Measurements from ENCODE around the gene ZNF865. TPM values are rescaled to one million over a fixed set of nuclear protein-coding genes. Genes with fewer than 3 reads are reported as not detected.

The ZNF865 gene
- total and polyA plus RNA-seq, 2 of the 4 experiments (the other 2 are of a cell fraction), result under 0.01 to 4.6 TPM

DNA sequence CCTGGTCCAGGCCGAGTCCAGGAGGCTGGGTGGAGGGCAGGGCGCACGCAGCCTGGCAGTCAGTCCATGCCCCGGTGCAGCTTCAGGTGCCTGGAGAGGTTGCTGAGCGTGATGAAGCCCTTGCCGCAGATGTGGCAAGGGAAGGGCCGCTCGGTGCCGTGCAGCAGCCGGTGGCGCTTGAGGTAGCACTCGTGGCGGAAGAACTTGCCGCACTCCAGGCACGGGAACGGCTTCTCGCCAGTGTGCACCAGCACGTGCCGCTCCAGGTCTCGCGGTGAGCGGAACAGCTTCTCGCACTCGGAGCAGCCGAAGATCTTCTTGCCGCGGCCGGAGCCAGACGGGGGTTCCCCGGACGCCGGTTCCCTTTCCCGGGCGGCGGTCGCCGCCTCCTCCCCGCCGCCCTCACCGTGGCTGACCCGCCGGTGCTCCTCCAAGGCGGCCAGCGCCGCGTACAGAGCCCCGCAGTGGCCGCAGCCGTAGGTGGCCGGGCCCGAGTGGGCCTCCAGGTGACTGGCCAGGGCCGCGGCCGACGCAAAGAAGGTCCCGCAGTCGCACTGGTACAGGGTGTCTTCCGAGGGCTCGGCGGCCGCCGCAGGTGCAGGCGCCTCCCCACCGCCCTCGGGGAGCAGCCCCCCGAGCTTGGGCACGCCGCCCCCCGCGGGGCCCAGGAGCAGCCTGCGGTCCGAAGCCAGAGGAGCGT lies 12.9 kb upstream of the ZNF865 start:
- Histone ChIP-seq H3K27me3 (ENCODE audit: control insufficient read depth, insufficient read depth, low read length) (no peaks in the 10 kb centered on the region), H2AFZ (replicated peaks; ENCODE audit: low read length, poor library complexity) (no peak overlapping the region), H3K36me3 (ENCODE audit: control insufficient read depth, insufficient read depth, low read length) (peaks cover 42% of the 10 kb centered on the region), H3K56ac (ENCODE audit: extremely low read depth, insufficient read depth, low read length) (no peak overlapping the region), H3K18ac (ENCODE audit: low read depth, low read length) (no peak overlapping the region), H4K20me1 (ENCODE audit: insufficient read depth, low read length) (no peaks in the 10 kb centered on the region), H2AK9ac (replicated peaks; ENCODE audit: low read depth, low read length, poor library complexity) (no peak overlapping the region), H4K8ac (ENCODE audit: low read depth in 2 of 2, low read length in 2 of 2) (no peak overlapping the region), H2BK5ac (ENCODE audit: low read depth, low read length, poor library complexity, severe bottlenecking) (no peak overlapping the region), H3K4me1 (ENCODE audit: control insufficient read depth, insufficient read depth, low read length) (no peaks in the 10 kb centered on the region), H2BK20ac (ENCODE audit: low read depth, low read length) (no peak overlapping the region), H3K4me2 (ENCODE audit: low read depth, low read length) (no peak overlapping the region), H2AK5ac (ENCODE audit: low read depth, low read length) (no peak overlapping the region), H2BK15ac (ENCODE audit: low read depth, low read length) (no peak overlapping the region), H3K79me1 (ENCODE audit: low read depth in 1 of 2, low read length in 2 of 2) (peaks cover 0 to 8% of the 10 kb centered on the region in 2 experiments; a peak in 1 of 4 replicates), H3K4ac (ENCODE audit: low read depth, low read length) (no peak overlapping the region), H3K9me1 (ENCODE audit: insufficient read depth, low read length) (no peaks in the 10 kb centered on the region; the same call in 1 of the 2 replicates), H2BK120ac (ENCODE audit: low read depth, low read length) (no peak overlapping the region), H3K9ac (ENCODE audit: low read depth, low read length) (no peak overlapping the region), H3K14ac (replicated peaks; ENCODE audit: low read depth, low read length) (no peak overlapping the region), H4K91ac (ENCODE audit: insufficient read depth, low read depth, low read length) (no peak overlapping the region), H3K9me3 (ENCODE audit: control insufficient read depth, insufficient read depth, low read length) (no peaks in the 10 kb centered on the region), H4K5ac (ENCODE audit: low read depth, low read length) (no peak overlapping the region), H3K4me3 (ENCODE audit: insufficient read depth, low read depth, low read length) (no peak overlapping the region), H3K23ac (ENCODE audit: low read depth, low read length) (no peak overlapping the region), H3K27ac (ENCODE audit: insufficient read depth, low read length) (no peak overlapping the region)
- DNase-seq, result no peak
- POLR2A ChIA-PET (ENCODE audit: unreplicated experiment), result no interaction called here
- intact Hi-C loops (cut with micrococcal nuclease), result no loop called here
- dilution Hi-C loops (cut with HindIII; ENCODE audit: low sequenced_read_pairs, unreplicated experiment), result no loop called here
- no peak for TF ChIP-seq MAFK (IDR thresholded peaks at IDR 0.05; ENCODE audit: low read depth, low read length)
- no peak for TF ChIP-seq POLR2A (IDR thresholded peaks at IDR 0.05; ENCODE audit: low read depth, low read length)
- no peak for TF ChIP-seq RFX5 (IDR thresholded peaks at IDR 0.05; ENCODE audit: low read depth, low read length)
- TF ChIP-seq NFE2L2 (IDR thresholded peaks at IDR 0.05; ENCODE audit: low read depth, low read length), result no peak
- no peak for TF ChIP-seq SMC3 (IDR thresholded peaks at IDR 0.05; ENCODE audit: low read depth, low read length)
- TF ChIP-seq CTCF (conservative IDR thresholded peaks at IDR 0.05; ENCODE audit: low read depth, low read length), result no peak
- no peak for TF ChIP-seq MXI1 (IDR thresholded peaks at IDR 0.05; ENCODE audit: borderline replicate concordance, low read depth, low read length)
- no peak for TF ChIP-seq BHLHE40 (IDR thresholded peaks at IDR 0.05; ENCODE audit: low read depth, low read length)
- TF ChIP-seq, protein P1, sequence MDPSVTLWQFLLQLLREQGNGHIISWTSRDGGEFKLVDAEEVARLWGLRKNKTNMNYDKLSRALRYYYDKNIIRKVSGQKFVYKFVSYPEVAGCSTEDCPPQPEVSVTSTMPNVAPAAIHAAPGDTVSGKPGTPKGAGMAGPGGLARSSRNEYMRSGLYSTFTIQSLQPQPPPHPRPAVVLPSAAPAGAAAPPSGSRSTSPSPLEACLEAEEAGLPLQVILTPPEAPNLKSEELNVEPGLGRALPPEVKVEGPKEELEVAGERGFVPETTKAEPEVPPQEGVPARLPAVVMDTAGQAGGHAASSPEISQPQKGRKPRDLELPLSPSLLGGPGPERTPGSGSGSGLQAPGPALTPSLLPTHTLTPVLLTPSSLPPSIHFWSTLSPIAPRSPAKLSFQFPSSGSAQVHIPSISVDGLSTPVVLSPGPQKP (IDR thresholded peaks at IDR 0.05; ENCODE audit: borderline replicate concordance, low read depth, low read length), result no peak
- TF ChIP-seq FOS (IDR thresholded peaks at IDR 0.05; ENCODE audit: low read depth, low read length), result no peak
- TF ChIP-seq, protein P2, sequence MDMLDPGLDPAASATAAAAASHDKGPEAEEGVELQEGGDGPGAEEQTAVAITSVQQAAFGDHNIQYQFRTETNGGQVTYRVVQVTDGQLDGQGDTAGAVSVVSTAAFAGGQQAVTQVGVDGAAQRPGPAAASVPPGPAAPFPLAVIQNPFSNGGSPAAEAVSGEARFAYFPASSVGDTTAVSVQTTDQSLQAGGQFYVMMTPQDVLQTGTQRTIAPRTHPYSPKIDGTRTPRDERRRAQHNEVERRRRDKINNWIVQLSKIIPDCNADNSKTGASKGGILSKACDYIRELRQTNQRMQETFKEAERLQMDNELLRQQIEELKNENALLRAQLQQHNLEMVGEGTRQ (IDR thresholded peaks at IDR 0.05; ENCODE audit: low read depth, low read length), result no peak
- no peak for TF ChIP-seq RCOR1 (IDR thresholded peaks at IDR 0.05; ENCODE audit: insufficient replicate concordance, low read length)
- TF ChIP-seq CHD1 (IDR thresholded peaks at IDR 0.05; ENCODE audit: low read depth, low read length), result no peak
- TF ChIP-seq MAZ (IDR thresholded peaks at IDR 0.05; ENCODE audit: borderline replicate concordance, low read depth, low read length), result no peak
- TF ChIP-seq RAD21 (IDR thresholded peaks at IDR 0.05; ENCODE audit: low read length), result no peak
- WGBS, 2 experiments (ENCODE audit: extremely low coverage in 2 of 2, insufficient read length in 1 of 2), result 91% methylated on average over 46 of the region's 73 CpGs; no CpG with 5 or more reads in 1 of the 2 experiments
- no peak for ATAC-seq (ENCODE audit: low read depth)
- in situ Hi-C loops (cut with MboI; ENCODE audit: low sequenced_read_pairs), result no loop called here
- CTCF ChIA-PET, result no interaction called here
- no TSS peak for BruUV-seq (replicated peaks)

All from IMR-90 (cell line).